ENCODE data around the gene EIF3L.

DNA sequence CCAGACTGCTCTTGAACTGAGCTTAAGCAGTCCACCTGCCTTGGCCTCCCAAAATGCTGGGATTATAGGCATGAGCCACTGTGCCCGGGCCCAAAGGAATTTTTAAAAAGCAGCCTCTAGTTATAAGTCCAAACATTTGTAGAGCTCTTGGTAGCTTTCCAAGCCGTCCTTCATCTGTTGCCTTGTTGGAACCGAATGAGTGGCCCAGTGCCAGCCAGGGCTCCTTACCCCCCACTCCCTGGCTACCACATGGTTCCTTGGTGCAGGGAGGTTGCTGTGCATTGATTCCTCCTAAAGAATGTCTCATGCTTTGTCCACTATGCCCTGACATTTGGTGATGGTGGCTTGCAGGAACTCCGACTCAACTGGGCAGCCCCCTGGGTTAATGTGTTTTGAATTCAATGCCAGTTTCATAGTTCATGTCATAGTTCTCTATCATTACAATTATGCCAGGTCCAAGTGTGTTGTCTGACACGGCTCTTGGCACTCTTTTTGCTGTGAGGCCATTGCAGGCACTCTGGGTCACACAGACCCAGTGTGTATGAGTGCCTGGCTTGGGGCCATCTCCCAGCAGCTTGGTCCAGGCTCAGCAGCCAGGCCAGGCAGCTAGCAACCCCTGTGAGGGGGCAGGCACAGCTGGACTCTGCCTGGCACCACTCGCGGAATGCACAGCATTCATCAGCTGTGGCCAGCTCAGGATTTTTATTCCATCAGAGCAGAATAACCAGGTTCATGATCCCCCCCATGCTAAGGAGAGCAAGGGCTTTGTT lies 43.5 kb downstream of the EIF3L start:
- TF ChIP-seq EZH2 (IDR thresholded peaks at IDR 0.05; ENCODE audit: insufficient read depth, poor library complexity, severe bottlenecking) (no peak), EZH2phosphoT487 (IDR thresholded peaks at IDR 0.05; ENCODE audit: insufficient read depth, low read depth) (no peak)

All from GM23248 (cell line).